ENCODE results near the gene OCLN. TPM values are rescaled to one million over a fixed set of nuclear protein-coding genes. Genes with fewer than 3 reads are reported as not detected.
A peak's percentile ranks its signal among the peaks of the same experiment; 100 is the strongest.
"Not testable (repeated sequence)": the region's sequence is repeated elsewhere in the genome, so short reads cannot be mapped to it uniquely, and the experiment has no call there.

The OCLN gene
- total RNA-seq, 1 experiment from 2014 or later, result 56.7 TPM

GRCh38 chr5:69542838-69543618 lies 50.4 kb downstream of the OCLN start:
- H3K36me3 ChIP-seq (ENCODE audit: control insufficient read depth in 1 of 2, insufficient read depth in 2 of 2, low read length in 2 of 2); POLR2A ChIA-PET; DNase-seq (ENCODE audit: low read depth, low spot score); RAD21 ChIA-PET (ENCODE audit: low non-redundant PET in 1 of 2, low total read pairs in 2 of 2, uncharacterized antibody in 2 of 2, unreplicated experiment in 2 of 2); ATAC-seq; H3K9me3 ChIP-seq (ENCODE audit: control insufficient read depth in 1 of 2, insufficient read depth in 1 of 2, low read depth in 1 of 2, low read length in 2 of 2); H3K4me1 ChIP-seq (ENCODE audit: control insufficient read depth in 1 of 2, insufficient read depth in 2 of 2, low read length in 2 of 2); H3K79me2 ChIP-seq (ENCODE audit: insufficient read depth, low read length); H2AFZ ChIP-seq (ENCODE audit: low read depth, low read length, poor library complexity, severe bottlenecking); H3K27me3 ChIP-seq (ENCODE audit: insufficient read depth, low read length); H3K4me3 ChIP-seq (replicated peaks in 1 of 2; ENCODE audit: low read depth in 1 of 2, low read length in 2 of 2); H3K9me2 ChIP-seq (ENCODE audit: insufficient read depth); H4K20me1 ChIP-seq (ENCODE audit: insufficient read depth); H3K27ac ChIP-seq (ENCODE audit: low read depth, low read length); intact Hi-C loops (cut with micrococcal nuclease); H3K9ac ChIP-seq (ENCODE audit: low read length); CTCF ChIA-PET; BruUV-seq (replicated peaks); H3K4me2 ChIP-seq (ENCODE audit: low read length): not testable (repeated sequence)

DNA sequence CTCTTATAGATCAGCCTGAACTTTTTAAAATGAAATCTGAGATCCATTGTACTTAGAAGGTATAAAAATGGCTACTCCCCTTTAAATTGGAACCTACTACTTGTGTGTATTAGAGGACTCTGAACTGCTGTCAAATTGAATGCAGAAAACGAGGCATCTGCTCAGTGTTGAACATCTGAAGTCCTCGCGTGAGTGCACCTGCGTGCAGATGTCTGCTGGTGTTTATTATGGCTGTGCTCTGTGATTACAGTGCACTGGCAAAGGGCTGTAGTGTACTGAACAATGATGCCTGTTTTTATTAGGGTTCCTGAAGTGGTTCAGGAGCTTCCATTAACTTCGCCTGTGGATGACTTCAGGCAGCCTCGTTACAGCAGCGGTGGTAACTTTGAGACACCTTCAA lies 52.0 kb downstream of the OCLN start:
- H3K9ac ChIP-seq (ENCODE audit: low read length); intact Hi-C loops (cut with micrococcal nuclease); H4K20me1 ChIP-seq (ENCODE audit: insufficient read depth); H3K4me1 ChIP-seq (ENCODE audit: control insufficient read depth in 1 of 2, insufficient read depth in 2 of 2, low read length in 2 of 2); H3K27me3 ChIP-seq (ENCODE audit: insufficient read depth, low read length); RAD21 ChIA-PET (ENCODE audit: low non-redundant PET in 1 of 2, low total read pairs in 2 of 2, uncharacterized antibody in 2 of 2, unreplicated experiment in 2 of 2); H3K79me2 ChIP-seq (ENCODE audit: insufficient read depth, low read length); H3K27ac ChIP-seq (ENCODE audit: low read depth, low read length); POLR2A ChIA-PET; CTCF ChIA-PET; H3K4me2 ChIP-seq (ENCODE audit: low read length); H3K36me3 ChIP-seq (ENCODE audit: control insufficient read depth in 1 of 2, insufficient read depth in 2 of 2, low read length in 2 of 2); BruUV-seq (replicated peaks); H3K9me3 ChIP-seq (ENCODE audit: control insufficient read depth in 1 of 2, insufficient read depth in 1 of 2, low read depth in 1 of 2, low read length in 2 of 2); H3K9me2 ChIP-seq (ENCODE audit: insufficient read depth); H3K4me3 ChIP-seq (replicated peaks in 1 of 2; ENCODE audit: low read depth in 1 of 2, low read length in 2 of 2); H2AFZ ChIP-seq (ENCODE audit: low read depth, low read length, poor library complexity, severe bottlenecking); ATAC-seq; DNase-seq (ENCODE audit: low read depth, low spot score): not testable (repeated sequence)

- H3K9me2 ChIP-seq (ENCODE audit: insufficient read depth); H4K20me1 ChIP-seq (ENCODE audit: insufficient read depth); H3K9me3 ChIP-seq (ENCODE audit: control insufficient read depth in 1 of 2, insufficient read depth in 1 of 2, low read depth in 1 of 2, low read length in 2 of 2); H3K4me1 ChIP-seq (ENCODE audit: control insufficient read depth in 1 of 2, insufficient read depth in 2 of 2, low read length in 2 of 2); H2AFZ ChIP-seq (ENCODE audit: low read depth, low read length, poor library complexity, severe bottlenecking); CTCF ChIA-PET; POLR2A ChIA-PET; intact Hi-C loops (cut with micrococcal nuclease); H3K36me3 ChIP-seq (ENCODE audit: control insufficient read depth in 1 of 2, insufficient read depth in 2 of 2, low read length in 2 of 2); H3K27me3 ChIP-seq (ENCODE audit: insufficient read depth, low read length); H3K79me2 ChIP-seq (ENCODE audit: insufficient read depth, low read length); RAD21 ChIA-PET (ENCODE audit: low non-redundant PET in 1 of 2, low total read pairs in 2 of 2, uncharacterized antibody in 2 of 2, unreplicated experiment in 2 of 2); BruUV-seq (replicated peaks): not testable (repeated sequence)
- Histone ChIP-seq H3K4me3 (replicated peaks in 1 of 2; ENCODE audit: low read depth in 1 of 2, low read length in 2 of 2) (peak within 1 kb of the TSS; percentile 47 to 57), H3K9ac (ENCODE audit: low read length) (peak within 1 kb of the TSS; percentile 51), H3K4me2 (ENCODE audit: low read length) (peak within 1 kb of the TSS; percentile 70), H3K27ac (ENCODE audit: low read depth, low read length) (peak within 1 kb of the TSS; percentile 42; the same call in 1 of the 2 replicates)
- DNase-seq (ENCODE audit: low read depth, low spot score) (peak; percentile 24), ATAC-seq (peak; percentile 96)
- TF ChIP-seq, protein P1, sequence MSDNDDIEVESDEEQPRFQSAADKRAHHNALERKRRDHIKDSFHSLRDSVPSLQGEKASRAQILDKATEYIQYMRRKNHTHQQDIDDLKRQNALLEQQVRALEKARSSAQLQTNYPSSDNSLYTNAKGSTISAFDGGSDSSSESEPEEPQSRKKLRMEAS (IDR thresholded peaks at IDR 0.05), result 0 out of 2 replicates have a peak, but pooled peaks have one; percentile 47
- TF ChIP-seq RAD21 (IDR thresholded peaks at IDR 0.05; ENCODE audit: low read depth) (peak; percentile 64), POLR2AphosphoS5 (IDR thresholded peaks at IDR 0.05; ENCODE audit: low read depth, low read length) (peak; percentile 52)
- TF ChIP-seq, protein P2, sequence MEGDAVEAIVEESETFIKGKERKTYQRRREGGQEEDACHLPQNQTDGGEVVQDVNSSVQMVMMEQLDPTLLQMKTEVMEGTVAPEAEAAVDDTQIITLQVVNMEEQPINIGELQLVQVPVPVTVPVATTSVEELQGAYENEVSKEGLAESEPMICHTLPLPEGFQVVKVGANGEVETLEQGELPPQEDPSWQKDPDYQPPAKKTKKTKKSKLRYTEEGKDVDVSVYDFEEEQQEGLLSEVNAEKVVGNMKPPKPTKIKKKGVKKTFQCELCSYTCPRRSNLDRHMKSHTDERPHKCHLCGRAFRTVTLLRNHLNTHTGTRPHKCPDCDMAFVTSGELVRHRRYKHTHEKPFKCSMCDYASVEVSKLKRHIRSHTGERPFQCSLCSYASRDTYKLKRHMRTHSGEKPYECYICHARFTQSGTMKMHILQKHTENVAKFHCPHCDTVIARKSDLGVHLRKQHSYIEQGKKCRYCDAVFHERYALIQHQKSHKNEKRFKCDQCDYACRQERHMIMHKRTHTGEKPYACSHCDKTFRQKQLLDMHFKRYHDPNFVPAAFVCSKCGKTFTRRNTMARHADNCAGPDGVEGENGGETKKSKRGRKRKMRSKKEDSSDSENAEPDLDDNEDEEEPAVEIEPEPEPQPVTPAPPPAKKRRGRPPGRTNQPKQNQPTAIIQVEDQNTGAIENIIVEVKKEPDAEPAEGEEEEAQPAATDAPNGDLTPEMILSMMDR (IDR thresholded peaks at IDR 0.05 in 2 of 3, conservative IDR thresholded peaks at IDR 0.05 in 1 of 3; ENCODE audit: borderline replicate concordance in 1 of 3, insufficient read depth in 1 of 3, low read depth in 2 of 3, low read length in 2 of 3), result peak in 2 of 3 experiments; percentile 30; a peak in 2 of 6 replicates
These were observed 67.3 kb downstream of the OCLN start, which contains the start of gene GTF2H2C for GRCh38 chr5:69559908-69560330. Gene GTF2H2C, plus strand, starts transcription at chr5:69560191. Its CDS starts 4,942 bp downstream, at chr5:69565133.
